Superior temporal gyrus (tissue), 1 donor: ENCODE data around the gene FYN.

Experiments
- DNase-seq: peaks from one replicate; pipeline ENCODE4 v3.0.0-alpha.2; 2016; ENCODE audit errors: extremely low spot score

FYN gene

DNA sequence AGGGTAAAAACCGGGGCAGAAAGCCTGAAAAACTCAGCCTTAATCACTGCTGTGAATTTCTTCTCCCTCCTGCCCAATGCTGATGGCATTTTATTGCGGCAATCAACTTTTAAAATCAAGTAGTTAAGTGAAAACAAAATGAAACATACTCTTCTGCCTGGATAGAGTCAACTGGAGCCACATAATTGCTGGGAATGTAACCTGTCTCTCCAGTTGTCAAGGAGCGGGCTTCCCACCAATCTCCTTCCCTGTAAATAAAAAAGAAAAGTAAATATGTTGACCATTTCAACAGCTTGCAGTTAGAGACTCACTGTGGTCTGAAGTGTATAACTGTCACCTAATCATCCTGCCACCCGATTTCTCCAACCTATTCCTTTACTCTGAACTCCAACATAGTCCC lies 165.5 kb downstream of the FYN start:
- DNase-seq = no peak

DNA sequence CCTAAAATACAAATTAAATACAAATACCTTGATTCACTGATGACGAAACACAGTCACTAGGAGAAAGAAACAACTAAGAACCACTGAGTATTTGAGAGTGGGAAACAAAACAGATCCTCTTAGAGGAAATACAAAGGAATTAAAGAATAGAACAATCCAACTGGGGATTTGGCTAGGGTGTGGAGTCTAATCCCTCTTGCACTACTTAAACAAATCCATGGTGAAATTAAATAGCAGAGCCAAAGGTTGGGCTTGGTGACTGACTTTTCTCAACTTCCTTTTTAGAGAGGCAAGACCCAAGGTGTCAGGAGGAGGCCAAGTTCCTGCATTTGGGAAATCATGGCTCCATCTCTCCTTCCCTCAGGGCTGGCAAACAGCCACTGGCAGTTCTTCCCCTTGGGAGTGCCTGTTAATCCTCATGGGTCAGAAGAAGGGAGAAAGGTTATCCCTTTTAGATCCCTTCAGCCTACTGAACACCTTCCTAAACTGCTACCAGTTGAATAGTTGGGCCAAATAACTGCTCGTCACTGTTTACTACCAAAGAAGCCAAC lies 166.3 kb downstream of the FYN start:
- DNase-seq = no peak

DNA sequence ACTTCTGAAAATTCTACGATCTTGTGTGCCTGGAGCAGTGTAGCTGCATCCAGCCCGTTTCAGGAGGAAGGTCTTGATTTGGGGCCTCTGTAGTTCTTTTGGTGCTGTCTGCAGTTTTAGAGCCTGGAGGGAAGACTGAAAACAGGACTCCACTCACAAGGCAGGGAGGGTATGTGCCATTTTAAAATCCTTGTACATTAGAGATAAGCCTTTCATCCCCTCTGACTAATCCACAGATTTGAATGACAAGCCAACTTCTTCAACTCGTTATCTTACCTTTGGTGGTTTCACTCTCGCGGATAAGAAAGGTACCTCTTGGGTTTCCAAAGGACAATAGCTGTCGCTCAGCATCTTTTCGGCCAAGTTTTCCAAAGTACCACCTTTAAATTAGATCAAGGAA lies 169.5 kb downstream of the FYN start:
- DNase-seq = no peak

DNA sequence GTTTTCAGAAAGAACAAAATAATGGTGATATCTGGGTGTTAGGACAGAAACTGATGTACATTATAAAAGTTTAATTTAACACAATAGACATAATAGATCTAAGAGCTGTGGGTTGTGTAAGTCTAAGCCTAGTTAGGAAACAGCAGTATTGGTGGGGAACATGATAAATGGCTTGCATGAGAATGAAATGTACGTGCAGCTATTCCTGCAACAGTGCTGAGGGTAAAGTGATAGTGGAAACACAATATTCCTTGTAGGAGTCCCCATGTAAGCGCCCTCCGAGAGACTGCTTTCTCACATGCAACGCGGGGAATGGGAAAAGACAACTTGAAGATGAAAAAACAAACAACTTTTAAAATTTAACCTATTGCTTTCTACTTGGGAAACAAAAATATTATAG lies 171.0 kb downstream of the FYN start:
- no peak for DNase-seq

DNA sequence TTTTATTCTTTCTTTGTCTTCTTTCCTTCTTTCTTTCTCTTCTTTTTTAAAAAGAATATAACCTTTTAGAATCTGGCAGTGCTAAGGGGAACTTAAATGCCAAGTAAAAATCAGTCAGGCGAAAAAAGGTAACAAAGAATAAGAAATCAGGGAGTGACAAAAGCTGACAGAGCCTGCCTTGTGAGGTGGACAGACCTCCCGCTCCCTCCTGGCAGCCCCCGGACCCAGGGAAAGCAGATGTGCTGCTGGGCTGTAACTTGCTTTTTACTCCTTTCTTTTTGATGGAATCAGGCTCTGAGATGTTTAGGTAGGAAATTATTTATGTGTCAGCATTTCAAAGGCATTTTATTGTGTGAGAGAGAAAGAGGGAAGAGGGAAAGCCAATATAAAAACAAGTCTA lies 172.1 kb downstream of the FYN start:
- no peak for DNase-seq

DNA sequence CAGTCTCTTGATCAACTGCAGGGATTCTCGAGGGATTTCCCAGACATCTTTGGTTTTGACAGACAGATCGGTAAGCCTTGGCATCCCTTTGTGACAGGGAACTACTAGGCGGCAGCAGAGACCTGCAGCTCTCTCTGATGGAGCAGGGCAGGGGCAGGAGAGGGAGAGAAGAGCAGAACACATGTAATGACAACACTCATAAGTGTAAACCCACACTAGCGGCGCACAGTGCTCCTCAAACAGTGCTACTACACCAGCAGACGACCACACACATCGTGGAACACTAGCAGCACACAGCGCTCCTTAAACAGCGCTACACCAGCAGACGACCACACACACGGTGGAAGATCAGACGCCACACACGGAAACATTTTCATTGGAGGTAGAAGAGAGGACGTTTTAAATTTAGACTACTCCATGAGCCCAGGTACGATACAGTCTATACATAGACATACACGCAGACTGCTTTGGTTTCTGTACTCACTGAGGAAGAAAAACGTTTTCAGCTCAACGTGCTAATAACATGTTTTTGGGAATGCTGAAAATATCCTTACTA lies 173.0 kb downstream of the FYN start:
- no peak for DNase-seq

DNA sequence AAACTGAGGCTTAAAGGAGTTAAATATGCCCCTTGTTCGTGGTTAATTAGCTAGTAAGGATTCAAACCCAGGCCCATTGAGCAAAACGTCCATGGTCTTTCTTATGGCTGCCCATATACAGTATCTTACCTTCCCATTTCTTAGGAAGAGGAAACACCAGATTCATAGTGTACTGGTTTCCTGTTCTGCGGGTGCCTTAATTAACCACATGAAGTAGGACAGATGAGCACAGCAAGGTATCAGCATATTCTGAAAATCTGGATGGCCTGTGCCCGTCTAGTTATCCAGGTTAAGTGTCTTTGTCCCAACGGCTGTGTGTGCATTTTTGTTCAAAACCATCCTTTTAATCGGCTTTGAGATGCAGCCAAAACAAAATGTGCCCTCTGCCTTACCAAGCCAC lies 174.1 kb downstream of the FYN start:
- no peak for DNase-seq

DNA sequence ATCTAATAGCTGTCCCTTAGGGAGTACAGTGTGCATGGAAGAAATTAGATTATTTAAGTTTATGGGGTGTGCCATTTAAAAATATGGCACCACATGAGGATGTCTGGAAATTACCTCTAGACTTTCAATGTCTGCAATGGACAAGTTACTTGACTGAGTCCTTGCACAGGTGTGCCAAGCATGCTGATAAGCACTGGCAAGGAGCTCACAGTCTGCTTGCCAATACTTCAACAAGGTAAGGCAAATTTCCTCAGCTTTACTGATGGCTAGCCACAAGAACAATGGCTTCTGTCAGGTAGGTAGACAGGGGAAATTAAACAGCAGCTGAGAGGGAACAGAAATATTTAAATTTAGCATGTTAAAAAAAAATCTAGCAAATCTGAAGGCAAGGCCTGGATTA lies 176.4 kb downstream of the FYN start:
- DNase-seq = no peak

DNA sequence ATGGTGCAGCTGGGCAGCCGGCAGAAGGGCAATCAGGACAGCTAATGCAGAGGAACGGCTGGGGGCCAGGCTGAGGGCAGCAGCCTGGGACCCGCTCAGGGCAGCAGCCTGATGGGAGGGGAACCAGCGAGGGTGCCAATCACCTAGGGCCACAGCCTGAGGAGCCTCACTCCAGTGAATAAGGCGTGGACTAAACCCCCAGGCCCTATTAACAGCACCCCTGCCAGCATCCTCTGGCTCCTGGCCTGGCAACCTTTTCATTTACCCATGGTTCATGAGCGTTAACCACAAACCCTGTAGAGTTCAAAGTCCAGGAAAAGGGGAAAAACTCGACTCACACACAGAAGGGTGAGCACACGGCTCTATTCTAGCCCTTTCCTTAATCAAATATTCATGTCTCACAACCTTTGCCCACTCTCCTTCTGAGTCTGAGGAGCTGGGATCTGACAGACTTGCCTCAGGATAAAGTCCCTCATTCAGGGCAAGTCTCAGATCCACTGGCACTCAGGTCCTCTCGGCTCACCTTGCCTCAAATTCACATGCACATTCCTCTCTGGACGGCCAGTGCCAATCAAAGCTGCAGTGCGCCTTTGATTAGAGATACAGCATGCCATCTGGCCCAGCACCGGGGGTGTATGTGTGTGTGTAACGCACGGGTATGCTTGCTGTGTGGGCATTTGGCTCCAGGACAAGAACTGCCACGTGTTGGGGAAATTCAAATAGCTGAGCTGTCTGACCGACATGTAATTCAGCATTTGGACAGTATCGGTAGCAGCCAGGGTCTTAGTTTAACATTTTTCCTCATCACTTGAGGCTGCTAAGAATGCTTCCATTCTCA lies 180.7 kb downstream of the FYN start:
- peak; percentile 63 for DNase-seq

DNA sequence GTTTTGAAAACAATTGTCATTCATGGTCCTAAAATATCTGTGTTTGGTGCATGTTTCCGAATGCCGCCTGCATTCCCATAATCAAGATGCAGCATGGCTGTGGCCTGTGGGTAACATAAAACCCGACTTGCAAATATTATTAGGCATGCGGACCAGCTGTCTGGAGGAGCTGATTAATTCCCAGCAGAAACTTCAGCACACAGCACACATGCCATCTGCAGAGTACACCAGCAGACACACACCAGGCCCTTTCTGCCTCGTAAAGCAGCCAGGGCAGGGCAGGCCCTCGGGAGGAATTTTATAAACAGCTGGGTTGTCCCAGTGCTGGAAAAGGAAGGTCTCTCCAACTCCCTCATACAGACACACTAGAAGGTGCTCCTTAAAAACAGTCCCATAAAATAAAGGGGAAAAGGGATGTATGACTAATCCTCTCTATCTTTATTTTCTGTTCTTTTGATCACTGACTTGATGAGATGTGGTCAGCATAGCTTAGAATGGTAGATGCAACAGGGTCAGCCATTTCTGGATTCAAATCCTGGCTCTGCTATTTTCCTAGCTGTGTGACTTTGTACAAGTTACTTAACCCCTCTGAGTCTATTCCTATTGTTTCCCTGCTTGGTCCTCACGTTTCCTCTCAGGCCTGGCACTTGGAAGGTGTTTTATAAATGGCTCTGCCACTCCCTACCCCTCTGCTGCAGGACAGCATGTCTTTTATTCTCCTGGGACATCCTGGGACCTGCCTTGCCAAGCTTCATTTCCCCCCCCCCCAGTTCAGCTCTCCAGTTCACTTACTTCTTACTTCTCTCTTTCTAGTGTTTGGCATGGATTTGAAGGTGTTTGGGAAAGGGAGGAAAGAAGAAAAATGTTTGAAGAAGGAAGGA lies 181.7 kb downstream of the FYN start:
- DNase-seq = no peak

DNA sequence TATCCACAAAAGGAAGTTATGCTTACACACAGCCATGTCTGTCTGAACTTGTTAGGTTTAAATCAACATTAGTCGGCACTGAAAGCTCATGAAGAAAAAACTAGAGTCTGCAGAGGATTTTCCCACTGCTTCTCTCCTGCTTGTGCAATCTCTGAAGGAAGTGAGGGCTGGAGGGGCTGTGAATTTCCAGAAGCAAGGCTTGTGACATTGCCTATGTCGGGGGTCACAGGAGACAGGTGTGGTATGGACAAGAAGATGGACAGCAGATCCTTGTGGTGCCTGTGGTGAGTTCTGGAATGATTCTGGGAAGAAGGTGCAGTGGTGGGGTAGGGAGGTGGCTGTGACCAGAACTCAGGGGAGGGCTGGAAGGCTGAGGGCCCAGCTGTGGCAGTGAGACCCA lies 183.3 kb downstream of the FYN start:
- no peak for DNase-seq

DNA sequence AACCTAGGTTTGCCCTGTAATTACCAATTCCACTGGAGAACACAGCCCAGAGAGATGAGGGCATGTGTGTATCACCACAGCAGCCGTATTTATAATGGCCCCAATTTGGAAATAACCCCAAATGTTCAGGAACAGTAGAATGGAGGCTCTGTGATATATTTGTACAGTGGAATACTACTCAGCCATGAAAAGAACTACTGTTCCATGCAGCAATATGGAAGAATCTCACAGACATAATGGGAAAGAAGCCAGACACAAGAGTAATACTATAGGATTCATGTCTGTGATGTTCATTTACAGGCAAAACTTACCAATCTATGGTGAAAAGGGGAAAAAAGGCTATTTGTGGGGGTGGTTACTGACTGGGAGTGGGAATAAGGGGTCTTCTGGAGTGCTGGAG lies 183.8 kb downstream of the FYN start:
- no peak for DNase-seq

DNA sequence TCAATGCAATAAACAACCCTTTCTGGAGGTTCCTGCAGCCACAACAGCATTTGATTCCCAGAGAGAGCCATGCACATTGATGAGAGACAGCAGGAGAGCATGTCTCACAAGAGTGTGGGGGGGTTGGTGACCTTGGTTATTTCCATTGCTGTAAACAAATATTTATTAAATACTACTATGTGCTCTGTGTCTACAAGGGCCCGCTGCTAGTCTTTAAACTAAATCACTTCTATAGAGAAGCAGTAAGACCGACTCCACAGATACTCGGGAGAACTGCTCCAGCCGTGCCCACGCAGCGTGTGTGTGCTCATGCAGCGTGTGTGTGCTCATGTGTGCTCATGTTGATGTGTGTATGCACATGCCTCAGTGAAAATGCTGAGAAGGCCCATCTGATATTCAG lies 184.9 kb downstream of the FYN start:
- no peak for DNase-seq

DNA sequence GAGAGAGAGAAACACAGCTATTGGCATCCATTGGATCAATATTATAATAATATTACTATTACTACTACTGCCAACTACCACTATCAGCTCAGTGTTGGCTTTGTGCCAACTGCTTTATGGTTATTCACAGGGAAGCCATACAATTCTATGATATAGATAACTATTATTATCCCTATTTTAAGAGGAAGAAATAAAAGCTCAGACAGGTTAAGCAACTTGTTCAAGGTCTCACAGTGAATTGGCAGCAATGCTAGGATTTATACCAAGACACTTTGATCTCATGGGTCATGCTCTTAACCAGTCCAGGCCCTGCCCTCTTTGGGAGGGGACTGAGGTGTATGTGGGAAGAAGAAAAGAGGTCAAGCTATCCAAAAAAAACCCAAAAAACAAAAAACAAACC lies 185.6 kb downstream of the FYN start:
- no peak for DNase-seq

DNA sequence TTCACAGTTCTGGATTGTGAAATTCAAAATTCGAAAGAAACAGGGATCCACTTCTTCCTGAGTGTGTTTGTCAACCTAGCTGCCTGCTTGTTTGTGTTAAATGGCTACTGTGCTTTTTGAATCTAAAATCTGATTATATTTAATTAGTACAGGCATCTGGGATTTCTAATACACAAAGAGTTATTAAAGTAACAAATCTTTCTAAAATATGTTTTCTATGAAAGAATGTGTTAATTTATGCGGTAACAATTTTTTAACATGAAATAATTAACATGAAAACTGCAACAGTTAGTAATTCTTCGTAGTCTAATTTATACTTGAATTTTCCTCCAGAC lies 186.4 kb downstream of the FYN start:
- no peak for DNase-seq

DNA sequence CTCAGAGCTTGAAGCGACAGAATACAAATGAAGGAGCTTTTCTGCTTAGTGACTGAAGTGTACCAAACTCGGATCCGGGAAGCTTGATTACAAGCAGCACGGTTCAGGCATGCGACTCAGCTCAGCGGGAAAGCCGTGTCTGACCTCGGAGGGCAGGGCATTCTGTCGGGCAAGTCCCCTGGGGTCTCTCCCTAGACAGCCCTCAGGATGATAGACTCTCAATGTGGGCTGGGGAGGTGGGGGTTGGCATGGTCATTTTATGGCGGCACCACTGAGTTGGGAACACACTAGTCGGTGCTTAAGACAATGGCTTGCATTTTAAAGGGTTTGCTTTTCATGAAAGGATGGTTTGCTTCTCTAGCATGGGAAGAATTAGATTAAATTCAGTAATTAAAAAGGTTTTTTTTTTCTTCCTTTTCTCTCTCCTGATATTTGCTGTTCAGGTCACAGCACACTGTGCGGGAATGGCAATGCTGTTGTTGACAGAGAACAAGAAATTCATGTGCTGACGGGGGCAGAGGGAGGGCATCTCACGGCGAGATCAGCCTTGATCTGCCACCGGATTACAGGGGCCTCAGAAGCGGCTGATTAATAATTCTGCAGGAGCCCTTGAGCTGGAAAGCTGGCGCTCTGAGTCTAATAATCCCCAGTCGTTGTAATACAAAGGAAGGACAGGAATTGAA lies 186.9 kb downstream of the FYN start:
- DNase-seq = no peak

DNA sequence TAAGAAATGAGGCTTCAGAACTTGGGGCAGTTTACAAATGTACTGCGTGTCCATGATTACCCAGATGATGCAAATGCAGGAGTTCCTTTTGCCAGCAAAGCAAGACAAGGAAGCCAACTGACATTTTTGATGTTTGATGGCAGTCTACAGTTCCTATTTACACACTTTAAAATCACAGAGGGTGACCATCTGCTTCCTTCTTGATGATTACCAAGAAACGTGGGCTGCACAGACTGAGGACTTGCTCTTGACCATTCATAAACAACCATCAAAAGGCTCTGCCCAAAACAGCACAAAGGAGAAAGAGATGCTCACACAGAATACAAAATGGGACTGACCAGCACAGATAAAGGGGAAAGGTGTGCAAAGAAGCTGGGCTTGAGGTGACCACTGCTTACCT lies 187.7 kb downstream of the FYN start:
- no peak for DNase-seq

DNA sequence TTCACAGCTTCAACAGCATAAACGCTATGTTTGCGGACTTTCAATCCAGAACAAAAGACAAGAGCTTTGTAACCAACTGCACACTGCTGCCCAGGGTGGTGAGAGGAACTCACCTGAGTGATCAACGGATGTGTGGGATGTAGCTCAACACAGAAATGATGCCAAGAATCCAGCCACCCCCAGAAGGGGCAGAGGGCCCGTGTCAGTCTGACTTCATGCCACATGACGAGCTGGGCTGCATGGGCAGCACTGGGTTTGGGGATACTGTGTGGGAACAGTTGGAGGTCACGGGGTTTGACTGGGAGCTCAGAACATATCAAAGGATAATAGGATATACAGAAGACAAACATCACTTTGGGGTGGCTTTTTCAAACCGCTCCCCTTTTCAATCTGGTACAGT lies 188.2 kb downstream of the FYN start:
- DNase-seq = no peak

DNA sequence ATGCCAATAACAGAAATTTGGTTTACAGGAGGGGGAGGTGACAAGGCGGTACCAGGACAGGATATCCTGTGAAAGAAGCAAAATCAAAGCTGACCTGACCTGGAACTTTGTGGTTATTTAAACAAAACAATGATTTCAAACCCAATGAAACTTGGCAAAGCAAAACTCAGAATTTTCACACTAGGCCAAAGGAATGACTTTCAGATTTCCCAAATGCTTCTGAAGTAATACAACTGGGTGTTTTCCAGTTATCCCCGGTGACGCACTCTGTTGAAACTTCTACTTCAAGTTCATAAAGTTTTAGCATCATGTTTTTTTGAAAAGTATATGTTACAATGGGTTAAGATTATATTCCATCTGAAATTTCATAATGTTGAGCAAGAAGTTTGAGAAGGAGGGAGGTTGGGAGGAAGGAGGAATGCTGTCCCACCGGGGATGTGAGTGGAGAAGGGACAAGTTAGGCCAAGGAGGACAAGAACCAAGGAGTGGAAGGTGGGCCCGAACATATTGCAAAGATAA lies 189.4 kb downstream of the FYN start:
- DNase-seq = no peak

DNA sequence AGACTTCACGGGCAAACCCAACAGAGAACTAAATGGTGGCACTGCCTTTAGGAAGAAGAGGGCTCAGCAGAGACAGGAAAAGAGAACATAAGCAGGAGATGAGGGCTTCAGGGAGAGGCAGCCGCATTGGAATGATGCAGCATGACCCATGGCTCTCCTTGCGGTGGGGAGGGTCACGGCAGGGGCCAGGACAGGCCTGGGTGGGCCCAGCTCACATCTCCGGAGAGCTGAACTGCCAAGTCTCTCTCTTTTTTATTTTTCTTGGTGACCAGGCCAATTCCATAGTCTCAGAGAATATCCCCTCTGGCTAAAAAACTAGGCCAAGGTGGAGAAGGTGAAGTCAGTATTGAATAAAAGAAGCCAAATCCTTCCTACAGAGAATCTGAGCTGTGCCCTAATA lies 190.1 kb downstream of the FYN start:
- no peak for DNase-seq

DNA sequence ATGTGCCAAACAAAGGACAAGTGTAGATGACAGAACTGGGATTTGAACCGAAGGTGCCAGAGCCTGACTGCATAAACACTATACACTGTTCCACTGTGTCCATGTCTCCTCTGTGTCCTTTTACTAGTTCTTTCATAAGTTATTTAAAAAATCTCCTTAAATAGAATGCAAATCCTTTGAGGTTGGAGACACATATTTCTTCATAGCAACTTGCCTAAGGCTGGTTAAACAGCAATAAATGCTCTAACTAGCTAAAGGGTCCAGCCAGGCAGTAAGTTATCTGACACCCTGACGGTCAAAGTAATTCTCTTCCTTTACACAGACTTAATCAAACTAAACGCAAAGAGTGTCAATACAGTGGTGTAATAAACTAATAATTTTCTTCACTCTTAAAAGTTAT lies 191.4 kb downstream of the FYN start:
- DNase-seq = no peak
